Naive thymus-derived CD4-positive, alpha-beta T cell (primary cell): ENCODE results near the gene PSMB11. TPM values are rescaled to one million over a fixed set of nuclear protein-coding genes. Genes with fewer than 3 reads are reported as not detected.

ENCODE experiments used
- ATAC-seq: fragments of 150-1000 bp; cut with Tn5 transposase; 2 replicates; pipeline ENCODE4 v1.10.0; 2021; ENCODE audit warnings: mild to moderate bottlenecking, moderate library complexity
- CTCF ChIA-PET: fragments of 350-600 bp; sonication (Branson Sonifier 250); formaldehyde crosslinking; loops from one replicate; lab custom pipeline; 2021; ENCODE audit warnings: antibody characterized with exemption; lab: Charles Lee
- POLR2A ChIA-PET: fragments of 350-600 bp; sonication (Branson Sonifier 250); formaldehyde crosslinking; loops from one replicate; lab custom pipeline; 2021; ENCODE audit warnings: antibody characterized with exemption, inconsistent platforms; lab: Charles Lee
- DNase-seq, 9 donors: peaks; one replicate each; pipeline versions ENCODE4 v3.0.0 to v3.0.0-alpha.2; 2020 to 2022; ENCODE audit warnings: mixed read lengths in 1 of 9
- H3K27ac ChIP-seq: one replicate; pipeline ENCODE4 v1.7.0; 2013; ENCODE audit warnings: mild to moderate bottlenecking, low read depth, low read length, moderate library complexity
- H3K27me3 ChIP-seq, 2 donors: one replicate each; pipeline ENCODE4 v1.7.0; 2013; ENCODE audit warnings: low read length in 2 of 2, mild to moderate bottlenecking in 2 of 2, moderate library complexity in 2 of 2; ENCODE audit not compliant: control insufficient read depth in 2 of 2, insufficient read depth in 2 of 2
- H3K36me3 ChIP-seq, 3 experiments: 1 replicate in 2 of 3; 2 replicates in 1 of 3; pipeline ENCODE4 v1.7.0; 2013; ENCODE audit warnings: low read length in 3 of 3, mild to moderate bottlenecking in 3 of 3, moderate library complexity in 1 of 3; ENCODE audit not compliant: insufficient read depth in 3 of 3, control insufficient read depth in 2 of 3
- H3K4me1 ChIP-seq, 2 donors: one replicate each; pipeline ENCODE4 v1.7.0; 2013; ENCODE audit warnings: low read length in 2 of 2, mild to moderate bottlenecking in 2 of 2, moderate library complexity in 1 of 2; ENCODE audit not compliant: control insufficient read depth in 2 of 2, insufficient read depth in 2 of 2
- H3K4me3 ChIP-seq: 2 replicates; pipeline ENCODE4 v1.7.0; 2013; ENCODE audit warnings: mild to moderate bottlenecking, low read length
- H3K9me3 ChIP-seq, 3 experiments: 1 replicate in 2 of 3; 2 replicates in 1 of 3; pipeline ENCODE4 v1.7.0; 2013; ENCODE audit warnings: low read length in 3 of 3; ENCODE audit not compliant: control insufficient read depth in 2 of 3
- H3K27ac Mint-ChIP-seq, 9 donors: one replicate each; pipeline ENCODE4 v1.8.0; 2020 to 2022; ENCODE audit warnings: mixed read lengths in 9 of 9, mild to moderate bottlenecking in 8 of 9, moderate library complexity in 5 of 9, inconsistent platforms in 2 of 9
- H3K27me3 Mint-ChIP-seq, 5 donors: one replicate each; pipeline ENCODE4 v1.8.0; 2021 to 2022; ENCODE audit warnings: mixed read lengths in 5 of 5, mild to moderate bottlenecking in 1 of 5
- H3K36me3 Mint-ChIP-seq, 5 donors: one replicate each; pipeline ENCODE4 v1.8.0; 2020 to 2022; ENCODE audit warnings: mixed read lengths in 5 of 5, mild to moderate bottlenecking in 3 of 5, inconsistent platforms in 1 of 5
- H3K4me1 Mint-ChIP-seq, 7 donors: one replicate each; pipeline ENCODE4 v1.8.0; 2020 to 2022; ENCODE audit warnings: mixed read lengths in 7 of 7, mild to moderate bottlenecking in 3 of 7, inconsistent platforms in 1 of 7
- H3K4me3 Mint-ChIP-seq, 10 donors: one replicate each; pipeline ENCODE4 v1.8.0; 2020 to 2022; ENCODE audit warnings: mild to moderate bottlenecking in 10 of 10, mixed read lengths in 10 of 10, moderate library complexity in 6 of 10, inconsistent platforms in 2 of 10
- H3K9me3 Mint-ChIP-seq, 11 donors: one replicate each; pipeline ENCODE4 v1.8.0; 2020 to 2022; ENCODE audit warnings: mixed read lengths in 11 of 11, mild to moderate bottlenecking in 4 of 11, inconsistent platforms in 1 of 11, moderate library complexity in 1 of 11
- intact Hi-C, 2 donors: fragments of 100-400 bp; cut with micrococcal nuclease; formaldehyde crosslinking; loops; one replicate each; pipeline ENCODE4 v1.15.1; 2023
- polyA plus RNA-seq, 2 donors: library from polyadenylated mRNA; unstranded; fragments of 300-500 nt; fragmentation: Illumina TruSeq; gene quantifications; one replicate each; pipeline ENCODE4 v1.2.3, GENCODE V29; 2021
- total RNA-seq, 6 experiments: library from RNA in 5 of 6; stranded (reverse) in 5 of 6; gene quantifications; 1 replicate in 5 of 6; 2 replicates in 1 of 6; pipeline ENCODE4 v1.2.3 and lab custom pipeline; 2021 to 2026

Gene PSMB11
- total and polyA plus RNA-seq, 7 experiments from 2014 or later, result 0.32 to 1.2 (median 0.69) TPM; not detected in 1

GRCh38 chr14:23085458-23085857 lies 43.4 kb downstream of the PSMB11 start:
- ChIA-PET CTCF (interaction anchor here (0.8 to 2.9 kb wide), 6 partner anchors 9 to 90 kb away, joined by 3 to 11 read pairs (median 4); partner anchors contain the start of genes ACIN1 and C14orf119), POLR2A (interaction anchor here (1.5 to 2.3 kb wide), 2 partner anchors 9 kb away, joined by 4 to 14 read pairs; partner anchors contain the start of genes ACIN1 and C14orf119)
- no peaks in the 10 kb centered on the region for H3K27me3 Mint-ChIP-seq
- intact Hi-C loops, result no loop called here
- no peak for ATAC-seq
- Histone ChIP-seq H3K9me3 (no peaks in the 10 kb centered on the region), H3K27ac (no peak overlapping the region), H3K4me3 (no peak overlapping the region), H3K36me3 (peaks cover 30 to 98% (median 44%) of the 10 kb centered on the region in 3 experiments), H3K27me3 (no peaks in the 10 kb centered on the region), H3K4me1 (no peaks in the 10 kb centered on the region)
- H3K4me3 Mint-ChIP-seq, result no peak overlapping the region
- H3K27ac Mint-ChIP-seq, result peak overlapping the region in 2 of 9 donors; percentile 8 to 57
- H3K4me1 Mint-ChIP-seq, result peaks cover 14 to 48% (median 41%) of the 10 kb centered on the region in 7 donors
- peaks cover 16 to 42% (median 29%) of the 10 kb centered on the region in 5 donors for H3K36me3 Mint-ChIP-seq
- DNase-seq, result no peak
- H3K9me3 Mint-ChIP-seq, result peaks cover 0 to 1% (median 0%) of the 10 kb centered on the region in 11 donors

- Histone ChIP-seq H3K27ac (peak overlapping the region; percentile 2), H3K27me3 (no peaks in the 10 kb centered on the region), H3K4me3 (no peak overlapping the region), H3K9me3 (no peaks in the 10 kb centered on the region), H3K36me3 (peaks cover 22 to 90% (median 39%) of the 10 kb centered on the region in 3 experiments), H3K4me1 (no peaks in the 10 kb centered on the region)
- H3K27me3 Mint-ChIP-seq, result no peaks in the 10 kb centered on the region
- H3K4me3 Mint-ChIP-seq, result no peak overlapping the region
- DNase-seq (no peak), ATAC-seq (no peak)
- H3K4me1 Mint-ChIP-seq, result peaks cover 11 to 47% (median 43%) of the 10 kb centered on the region in 7 donors
- intact Hi-C loops, result loop anchor here in 1 of 2 donors (1.0 kb wide), 1 partner anchor 8 kb away; no protein-coding TSS in a partner anchor
- peak overlapping the region in 4 of 9 donors; percentile 18 to 85 (median 37) for H3K27ac Mint-ChIP-seq
- ChIA-PET POLR2A (interaction anchor here (0.6 to 2.3 kb wide), 4 partner anchors 8 to 46 kb away, joined by 3 to 14 read pairs (median 4); partner anchors contain the start of genes ACIN1 and C14orf119), CTCF (interaction anchor here (0.8 to 2.9 kb wide), 6 partner anchors 8 to 91 kb away, joined by 3 to 11 read pairs (median 4); partner anchors contain the start of genes ACIN1 and C14orf119)
- peaks cover 0 to 1% (median 0%) of the 10 kb centered on the region in 11 donors for H3K9me3 Mint-ChIP-seq
- peaks cover 12 to 37% (median 27%) of the 10 kb centered on the region in 5 donors for H3K36me3 Mint-ChIP-seq
These were observed 44.6 kb downstream of the PSMB11 start for GRCh38 chr14:23086565-23086964.

- no peak overlapping the region for H3K4me3 Mint-ChIP-seq
- Histone ChIP-seq H3K4me3 (no peak overlapping the region), H3K9me3 (no peaks in the 10 kb centered on the region), H3K4me1 (peaks cover 12 to 14% of the 10 kb centered on the region in 2 donors), H3K27me3 (no peaks in the 10 kb centered on the region), H3K36me3 (peaks cover 14 to 71% (median 43%) of the 10 kb centered on the region in 3 experiments), H3K27ac (no peak overlapping the region)
- H3K27ac Mint-ChIP-seq, result peak overlapping the region in 3 of 9 donors; percentile 18 to 57 (median 23)
- no peak for DNase-seq
- ChIA-PET POLR2A (interaction anchor here (0.6 to 3.6 kb wide), 2 partner anchors 13 to 30 kb away, joined by 3 to 20 read pairs; no protein-coding TSS in a partner anchor), CTCF (interaction anchor here (1.2 to 1.8 kb wide), 4 partner anchors 8 to 31 kb away, joined by 3 to 5 read pairs (median 4); no protein-coding TSS in a partner anchor)
- H3K4me1 Mint-ChIP-seq, result peaks cover 24 to 59% (median 47%) of the 10 kb centered on the region in 7 donors
- intact Hi-C loops, result loop anchor here (10.0 kb wide), 3 partner anchors 465 to 1055 kb away; partner anchors contain the start of genes DCAF11 (in 2 of the 2), NRL (in 2 of the 2), EMC9 (in 1 of the 2) and PSME2 (in 1 of the 2)
- H3K9me3 Mint-ChIP-seq, result peaks cover 0 to 1% (median 0%) of the 10 kb centered on the region in 11 donors
- no peaks in the 10 kb centered on the region for H3K27me3 Mint-ChIP-seq
- ATAC-seq, result no peak
- H3K36me3 Mint-ChIP-seq, result peaks cover 16 to 45% (median 31%) of the 10 kb centered on the region in 5 donors
These were observed 47.7 kb downstream of the PSMB11 start for GRCh38 chr14:23089498-23090253.

- peaks cover 16 to 42% (median 30%) of the 10 kb centered on the region in 5 donors for H3K36me3 Mint-ChIP-seq
- DNase-seq (no peak), ATAC-seq (no peak)
- intact Hi-C loops, result loop anchor here (10.0 kb wide), 3 partner anchors 465 to 1055 kb away; partner anchors contain the start of genes DCAF11 (in 2 of the 2), NRL (in 2 of the 2), EMC9 (in 1 of the 2) and PSME2 (in 1 of the 2)
- Histone ChIP-seq H3K27me3 (no peaks in the 10 kb centered on the region), H3K27ac (no peak overlapping the region), H3K9me3 (no peaks in the 10 kb centered on the region), H3K4me3 (no peak overlapping the region), H3K36me3 (peaks cover 14 to 68% (median 43%) of the 10 kb centered on the region in 3 experiments), H3K4me1 (peaks cover 12 to 14% of the 10 kb centered on the region in 2 donors)
- H3K27ac Mint-ChIP-seq, result peak overlapping the region in 4 of 9 donors; percentile 18 to 46 (median 40)
- H3K4me3 Mint-ChIP-seq, result no peak overlapping the region
- ChIA-PET CTCF (interaction anchor here (0.6 to 1.8 kb wide), 5 partner anchors 9 to 96 kb away, joined by 3 to 5 read pairs (median 4); no protein-coding TSS in a partner anchor), POLR2A (interaction anchor here (3.6 kb wide), 1 partner anchor 14 kb away, joined by 20 read pairs; no protein-coding TSS in a partner anchor)
- H3K4me1 Mint-ChIP-seq, result peaks cover 24 to 57% (median 45%) of the 10 kb centered on the region in 7 donors
- H3K27me3 Mint-ChIP-seq, result no peaks in the 10 kb centered on the region
- peaks cover 0 to 1% (median 0%) of the 10 kb centered on the region in 11 donors for H3K9me3 Mint-ChIP-seq
These were observed 48.2 kb downstream of the PSMB11 start for GRCh38 chr14:23090254-23090636.

GRCh38 chr14:23091294-23092225 lies 49.5 kb downstream of the PSMB11 start:
- POLR2A ChIA-PET, result interaction anchor here (1.2 to 3.6 kb wide), 3 partner anchors 10 to 23 kb away, joined by 3 to 20 read pairs (median 6); no protein-coding TSS in a partner anchor

More at GRCh38 chr14:23091294-23092225, 49.5 kb downstream of the PSMB11 start:
- Histone ChIP-seq H3K4me3 (no peak overlapping the region), H3K36me3 (peaks cover 14 to 61% (median 38%) of the 10 kb centered on the region in 3 experiments), H3K9me3 (no peaks in the 10 kb centered on the region), H3K27ac (no peak overlapping the region), H3K27me3 (no peaks in the 10 kb centered on the region), H3K4me1 (peaks cover 15% of the 10 kb centered on the region in 2 donors)
- H3K27me3 Mint-ChIP-seq, result no peaks in the 10 kb centered on the region
- peaks cover 0 to 2% (median 0%) of the 10 kb centered on the region in 11 donors for H3K9me3 Mint-ChIP-seq
- peak overlapping the region in 1 of 10 donors; percentile 35 for H3K4me3 Mint-ChIP-seq
- peaks cover 11 to 35% (median 27%) of the 10 kb centered on the region in 5 donors for H3K36me3 Mint-ChIP-seq
- CTCF ChIA-PET, result interaction anchor here (0.6 to 1.8 kb wide), 5 partner anchors 10 to 29 kb away, joined by 3 to 7 read pairs (median 4); no protein-coding TSS in a partner anchor
- intact Hi-C loops, result loop anchor here (10.0 kb wide), 3 partner anchors 463 to 1053 kb away; partner anchors contain the start of genes DCAF11 (in 2 of the 2), NRL (in 2 of the 2), EMC9 (in 1 of the 2) and PSME2 (in 1 of the 2)
- H3K27ac Mint-ChIP-seq, result peak overlapping the region in 2 of 9 donors; percentile 38
- DNase-seq, result no peak
- ATAC-seq, result no peak
- H3K4me1 Mint-ChIP-seq, result peaks cover 19 to 54% (median 36%) of the 10 kb centered on the region in 7 donors
